Renal pelvis (tissue), 4 donors: ENCODE results near the gene FRYL. TPM values are rescaled to one million over a fixed set of nuclear protein-coding genes. Genes with fewer than 3 reads are reported as not detected.
"Not testable (repeated sequence)": the region's sequence is repeated elsewhere in the genome, so short reads cannot be mapped to it uniquely, and the experiment has no call there.

Source experiments
- DNase-seq: peaks from one replicate; pipeline ENCODE4 v3.0.0-alpha.2; 2013
- polyA plus RNA-seq, 3 donors: library from polyadenylated mRNA; unstranded; fragments of 120-200 nt; gene quantifications; one replicate each; pipeline ENCODE4 v1.2.1, GENCODE V29; 2013; ENCODE audit not compliant: insufficient read length in 3 of 3

FRYL gene
- polyA plus RNA-seq, 3 donors, result 40.4 to 47.4 (median 43.2) TPM

DNA sequence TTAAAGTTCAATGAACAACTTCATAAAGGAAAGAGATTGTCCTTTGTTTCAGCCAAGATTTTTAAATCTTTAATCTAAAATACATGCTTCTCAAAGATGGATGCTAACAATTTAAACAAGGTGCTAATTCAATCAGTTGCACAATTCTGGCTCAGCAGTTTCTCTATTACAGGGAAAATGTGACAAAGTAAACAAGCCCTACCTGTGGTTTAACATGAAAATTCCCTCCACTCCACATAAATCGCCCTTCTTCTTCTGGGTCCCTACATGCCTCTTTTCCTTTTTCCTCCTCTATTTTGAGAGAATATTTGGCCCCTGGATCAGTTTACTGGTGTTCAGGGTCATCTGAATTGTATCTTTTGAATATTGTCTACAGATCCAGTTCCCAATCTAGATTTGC lies 80.6 kb downstream of the FRYL start:
- no peak for DNase-seq

DNA sequence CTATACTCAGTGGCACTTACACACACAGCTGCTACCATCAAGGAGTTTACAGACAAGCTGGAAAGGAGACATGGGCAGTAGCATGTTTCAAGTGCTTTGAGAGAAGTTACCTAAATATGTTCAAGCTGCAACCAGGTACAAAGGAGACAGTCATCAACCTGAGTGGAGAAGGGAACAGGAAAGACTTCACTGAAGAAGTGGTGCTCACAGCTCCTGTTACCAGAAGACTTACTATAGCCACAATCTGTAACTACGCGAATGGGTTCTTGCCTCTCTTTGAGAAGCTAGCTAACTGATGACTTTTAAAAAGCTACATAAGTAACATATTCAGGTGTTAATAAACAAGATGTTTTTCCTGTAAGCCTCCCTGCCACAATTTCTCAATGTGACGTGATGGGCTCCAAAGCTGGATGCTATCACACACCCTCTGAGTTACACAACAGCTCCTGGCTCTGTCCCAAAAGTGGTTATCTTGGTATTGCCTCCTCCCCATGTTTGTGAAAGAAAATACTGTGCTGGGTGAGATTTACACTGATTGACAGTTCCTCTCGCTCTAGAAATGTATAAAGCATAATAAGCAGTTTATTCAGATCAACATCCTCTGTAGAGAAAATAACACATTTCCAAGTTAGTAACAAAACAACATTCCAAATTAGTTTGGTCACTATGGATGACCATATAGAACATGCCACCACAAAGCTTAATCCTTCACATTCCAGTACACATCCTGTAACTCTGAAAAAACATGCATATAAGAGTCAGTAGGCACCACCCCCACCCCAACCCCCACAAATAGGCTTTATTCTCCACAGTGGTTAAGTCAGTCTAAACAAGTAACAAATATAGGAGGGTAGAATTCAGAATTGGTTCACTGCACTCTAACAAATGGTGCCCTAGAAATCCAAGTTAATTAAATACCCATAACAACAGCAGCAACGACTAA lies 81.8 kb downstream of the FRYL start:
- no peak for DNase-seq

DNA sequence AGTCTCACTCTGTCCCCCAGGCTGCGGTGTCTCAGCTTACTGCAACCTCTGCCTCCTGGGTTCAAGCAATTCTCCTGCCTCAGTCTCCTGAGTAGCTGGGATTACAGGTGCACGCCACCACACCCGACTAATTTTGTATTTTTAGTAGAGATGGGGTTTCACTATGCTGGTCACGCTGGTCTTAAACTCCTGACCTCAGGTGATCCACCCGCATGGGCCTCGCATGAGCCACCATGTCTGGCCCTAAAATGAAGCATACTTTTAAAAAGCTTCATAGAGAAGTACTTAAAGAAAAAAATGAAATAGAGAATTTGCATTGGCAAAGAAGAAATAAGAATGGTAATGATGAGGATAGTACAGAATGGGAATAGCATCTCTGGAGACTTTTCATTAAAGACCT lies 82.6 kb downstream of the FRYL start:
- not testable (repeated sequence) for DNase-seq

DNA sequence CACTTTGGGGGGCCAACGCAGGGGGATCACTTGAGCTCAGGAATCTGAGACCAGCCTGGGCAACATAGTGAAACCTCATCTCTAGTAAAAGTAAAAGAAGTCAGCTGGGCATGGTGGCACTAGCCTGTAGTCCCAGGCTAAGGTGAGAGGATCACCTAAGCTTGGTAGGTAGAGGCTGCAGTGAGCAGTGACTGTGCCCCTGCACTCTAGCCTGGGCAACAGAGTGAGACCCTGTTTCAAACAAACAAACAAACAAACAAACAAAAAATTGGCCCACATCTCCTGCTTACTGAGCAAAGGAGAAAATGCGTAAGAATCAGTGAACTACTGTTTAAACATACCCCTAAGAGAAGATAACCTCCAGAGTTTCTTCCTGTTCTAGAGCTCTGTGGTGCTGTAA lies 85.3 kb downstream of the FRYL start:
- no peak for DNase-seq

DNA sequence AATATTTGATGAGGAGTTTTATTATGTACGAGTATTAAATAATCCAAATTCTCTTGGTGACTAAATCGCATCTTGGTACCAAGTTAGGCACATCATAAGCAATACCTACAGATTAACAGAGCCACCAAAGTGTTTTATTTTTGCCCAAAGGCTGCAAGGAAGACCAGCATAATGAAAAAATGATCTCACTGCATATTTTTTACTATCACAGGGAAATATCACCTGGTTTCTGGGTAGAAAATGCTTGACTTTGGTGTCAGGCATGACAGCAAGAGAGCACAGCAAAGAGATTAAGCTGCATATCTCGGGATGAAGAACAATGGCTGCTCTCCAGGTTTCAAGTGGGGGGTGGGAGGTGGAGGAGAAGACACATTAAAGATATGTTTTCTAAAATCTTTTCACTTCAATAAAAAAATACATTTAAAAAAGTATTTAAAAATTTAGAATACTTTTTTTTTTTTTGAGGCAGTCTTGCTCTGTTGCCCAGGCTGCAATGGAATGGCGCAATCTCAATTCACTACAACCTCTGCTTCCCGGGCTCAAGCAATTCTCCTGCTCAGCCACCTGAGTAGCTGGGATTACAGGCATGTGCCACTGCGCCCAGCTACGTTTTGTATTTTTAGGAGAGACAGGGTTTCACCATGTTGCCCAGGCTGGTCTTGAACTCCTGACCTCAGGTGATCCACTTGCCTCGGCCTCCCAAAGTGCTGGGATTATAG lies 86.1 kb downstream of the FRYL start:
- no peak for DNase-seq

DNA sequence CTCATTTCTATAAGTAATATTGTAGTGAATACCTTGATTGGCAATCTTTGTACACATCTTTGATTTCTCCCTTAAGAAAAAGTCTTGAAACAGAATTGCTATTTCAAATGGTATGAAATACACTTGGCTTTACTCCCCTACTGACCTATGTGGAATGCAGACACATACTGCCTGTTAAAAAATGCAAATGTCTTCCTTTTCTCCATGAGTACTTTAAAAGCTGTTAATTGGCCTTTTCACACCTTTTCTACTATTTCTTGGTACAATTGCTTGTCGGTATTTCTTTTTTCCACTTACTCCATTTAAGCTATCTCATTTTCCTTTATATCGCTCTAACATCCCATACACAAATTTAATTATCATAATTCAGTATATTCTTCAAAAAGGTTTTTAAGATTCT lies 87.2 kb downstream of the FRYL start:
- no peak for DNase-seq

DNA sequence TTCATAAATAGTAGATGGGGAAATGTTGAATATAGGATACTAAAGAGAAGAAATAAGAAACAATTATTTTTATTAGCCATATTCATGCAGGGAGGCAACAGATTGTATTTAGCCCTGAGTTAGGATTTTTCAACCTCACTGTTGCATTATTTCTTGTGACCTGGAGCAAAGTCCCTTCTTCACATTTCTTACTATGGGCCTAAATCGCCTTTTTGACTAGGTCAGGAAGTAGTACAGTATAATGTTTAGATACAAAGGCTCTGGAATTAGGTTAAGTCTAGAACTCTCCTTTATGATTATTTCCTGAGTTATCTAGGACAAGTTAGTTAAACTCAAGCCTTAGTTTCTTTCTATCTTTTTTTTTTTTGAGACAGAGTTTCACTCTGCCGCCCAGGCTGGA lies 88.0 kb downstream of the FRYL start:
- DNase-seq, result no peak

DNA sequence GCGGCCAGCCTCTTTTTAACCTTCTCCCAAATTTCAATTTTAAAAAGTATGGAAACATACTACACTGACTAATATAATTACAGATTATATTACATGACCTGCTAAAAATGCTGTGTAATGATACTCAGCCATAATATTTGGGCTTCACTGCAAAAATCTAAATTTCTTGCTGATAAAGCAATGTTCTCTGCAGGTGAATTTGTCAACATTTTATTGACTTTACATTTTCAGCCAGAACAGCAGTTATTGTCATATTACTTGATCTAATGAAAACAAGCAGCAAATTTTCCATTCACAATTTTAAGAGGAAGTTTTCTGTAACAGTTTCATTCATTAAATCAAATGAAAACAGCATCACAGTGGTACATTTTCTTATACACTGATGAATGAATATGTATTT lies 91.1 kb downstream of the FRYL start:
- no peak for DNase-seq

DNA sequence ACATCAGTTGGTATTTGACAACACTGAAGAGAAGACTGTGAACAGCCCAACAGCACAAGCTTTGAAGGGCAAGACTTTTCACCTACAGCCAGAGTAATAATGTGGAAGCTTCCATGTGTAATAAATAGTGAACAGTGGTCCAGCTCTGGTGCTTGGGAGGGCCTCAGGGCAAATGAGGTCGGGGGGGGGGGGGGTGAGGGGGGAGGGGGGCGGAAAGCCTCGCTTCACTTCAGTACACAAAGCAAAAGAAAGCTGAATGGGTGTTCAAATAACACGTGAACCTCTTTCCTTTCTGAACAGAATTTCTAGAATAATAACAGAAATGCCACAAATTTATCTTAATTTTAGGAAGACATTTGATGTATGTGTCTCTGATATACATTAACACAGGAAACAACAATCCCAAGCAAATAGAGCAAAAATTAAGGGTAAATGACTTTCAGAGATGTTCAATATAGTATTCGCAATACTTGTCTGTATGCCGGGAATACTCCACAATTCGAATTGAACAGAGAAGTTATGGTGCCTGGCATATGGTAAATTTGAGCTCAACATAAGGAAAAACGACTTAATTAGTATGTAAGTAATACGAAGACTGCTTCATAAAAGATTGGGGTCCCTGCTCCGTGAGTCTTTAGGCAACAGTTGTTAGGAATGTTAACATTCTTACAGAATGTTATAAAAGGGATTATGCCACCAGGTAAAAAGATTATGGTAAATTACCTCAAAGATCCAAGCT lies 92.6 kb downstream of the FRYL start:
- no peak for DNase-seq

DNA sequence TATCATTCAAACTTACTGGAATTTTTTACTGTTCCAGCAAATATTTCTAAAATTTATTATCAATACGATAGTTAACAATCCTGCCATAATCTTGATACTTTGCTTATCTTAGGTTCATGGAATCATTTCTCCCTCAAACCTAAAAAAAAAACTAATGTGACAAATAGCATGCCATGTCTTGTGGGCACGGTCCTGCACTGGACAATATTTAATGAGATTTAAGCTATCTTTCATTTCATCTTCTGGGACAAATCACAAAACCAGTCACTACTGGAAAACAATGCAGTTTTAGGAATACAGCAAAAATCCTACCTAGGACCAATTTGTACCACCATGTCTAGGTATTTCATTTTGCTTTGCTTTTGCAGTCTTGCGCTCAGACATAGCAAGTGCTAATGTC lies 93.7 kb downstream of the FRYL start:
- no peak for DNase-seq

DNA sequence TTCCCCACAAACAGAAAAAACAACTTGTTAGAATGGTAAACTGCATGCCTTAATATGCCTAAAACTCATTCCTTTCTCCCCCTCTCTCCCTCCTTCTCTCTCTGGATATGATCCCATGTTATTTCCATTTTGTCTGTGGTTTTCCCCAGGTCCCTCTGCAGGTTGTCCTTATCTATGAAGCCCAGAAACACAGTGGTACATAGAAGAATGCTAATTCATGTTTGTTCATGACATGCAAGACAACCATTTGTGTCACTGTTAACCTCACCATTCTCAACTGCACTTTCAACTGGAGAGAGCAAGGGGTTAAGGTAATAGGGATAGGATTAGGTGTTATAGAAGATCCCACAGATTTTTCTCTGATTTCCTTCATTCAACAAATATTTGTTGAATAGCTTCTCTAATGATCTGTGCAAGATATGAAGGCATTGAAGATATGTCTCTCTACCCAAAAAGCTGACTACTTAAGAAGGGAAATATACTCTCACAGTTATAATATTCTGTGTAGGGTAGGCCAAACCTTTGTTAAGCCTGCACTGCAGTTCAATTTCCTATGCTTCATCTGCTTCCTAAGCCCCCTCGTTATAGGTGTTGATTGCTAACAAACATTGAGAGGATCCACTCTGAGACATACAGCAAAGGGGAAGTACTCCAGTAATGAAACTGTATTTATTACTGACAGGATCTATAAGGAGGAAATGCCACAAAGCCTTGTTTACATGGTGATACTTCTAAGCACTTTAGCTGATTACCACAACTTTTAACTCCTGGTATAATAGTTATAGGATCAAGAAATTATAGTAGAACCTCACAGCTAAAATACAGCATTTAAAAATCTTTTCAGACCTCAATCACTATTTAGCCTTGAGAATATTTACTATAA lies 96.1 kb downstream of the FRYL start:
- DNase-seq, result no peak

DNA sequence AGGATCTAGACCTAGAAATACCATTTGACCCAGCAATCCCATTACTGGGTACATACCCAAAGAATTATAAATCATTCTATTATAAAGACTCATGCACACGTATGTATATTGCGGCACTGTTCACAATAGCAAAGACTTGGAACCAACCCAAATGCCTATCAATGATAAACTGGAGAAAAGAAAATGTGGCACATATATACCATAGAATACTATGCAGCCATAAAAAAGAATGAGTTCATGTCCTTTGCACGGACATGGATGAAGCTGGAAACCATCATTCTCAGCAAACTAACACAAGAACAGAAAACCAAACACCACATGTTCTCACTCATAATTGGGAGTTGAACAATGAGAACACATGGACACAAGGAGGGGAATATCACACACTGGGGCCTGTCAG lies 97.2 kb downstream of the FRYL start:
- not testable (repeated sequence) for DNase-seq

DNA sequence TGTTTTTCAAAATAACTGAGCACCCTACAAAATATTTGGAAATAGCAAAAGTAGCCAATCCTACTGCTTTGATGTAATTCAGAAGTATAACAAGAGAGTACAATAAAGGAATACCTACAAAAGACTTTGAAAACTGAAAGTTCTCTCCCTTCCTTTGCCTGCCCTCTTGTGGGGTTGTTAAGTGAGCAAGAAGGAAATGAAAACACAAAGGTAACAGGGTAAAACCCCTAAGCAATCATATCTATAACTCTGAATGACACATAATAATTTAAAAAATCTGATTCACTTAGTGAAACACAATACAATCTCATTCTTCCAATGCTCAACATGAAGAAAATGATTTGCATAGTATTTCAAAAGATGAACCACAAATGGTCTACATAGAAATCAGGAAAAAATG lies 98.2 kb downstream of the FRYL start:
- no peak for DNase-seq

DNA sequence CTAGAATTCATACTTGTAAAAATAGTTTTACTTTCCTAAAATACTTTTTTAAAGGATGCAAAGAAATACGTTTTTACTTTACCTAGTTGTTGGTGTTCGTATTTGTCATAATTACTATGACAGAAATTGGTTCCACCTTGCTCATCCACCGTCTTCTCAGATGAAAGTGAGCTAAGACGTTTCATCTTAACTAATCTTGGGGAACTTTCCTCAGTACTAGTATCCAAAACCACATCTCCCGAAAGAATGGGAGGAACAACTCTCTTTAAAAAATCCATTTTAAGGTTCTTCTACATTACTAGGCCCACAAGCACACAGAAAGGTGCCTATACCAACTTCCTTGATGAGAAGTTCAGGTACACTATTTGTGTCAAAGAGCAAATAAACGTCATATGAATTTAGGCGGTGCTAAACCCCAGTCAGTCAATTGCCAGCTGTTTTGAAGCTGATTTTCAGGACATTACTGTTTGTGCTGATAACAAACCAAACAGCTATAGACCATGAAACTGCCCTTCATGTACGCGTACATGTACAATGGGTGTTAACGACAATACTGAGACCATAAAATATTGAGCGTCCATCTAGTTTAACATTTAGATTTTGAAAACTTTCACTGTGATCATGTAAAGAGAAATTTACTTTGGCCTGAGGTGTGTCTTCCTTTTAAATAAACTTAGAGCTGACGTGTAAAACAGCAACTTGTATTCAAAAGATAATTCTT lies 99.1 kb downstream of the FRYL start:
- no peak for DNase-seq

DNA sequence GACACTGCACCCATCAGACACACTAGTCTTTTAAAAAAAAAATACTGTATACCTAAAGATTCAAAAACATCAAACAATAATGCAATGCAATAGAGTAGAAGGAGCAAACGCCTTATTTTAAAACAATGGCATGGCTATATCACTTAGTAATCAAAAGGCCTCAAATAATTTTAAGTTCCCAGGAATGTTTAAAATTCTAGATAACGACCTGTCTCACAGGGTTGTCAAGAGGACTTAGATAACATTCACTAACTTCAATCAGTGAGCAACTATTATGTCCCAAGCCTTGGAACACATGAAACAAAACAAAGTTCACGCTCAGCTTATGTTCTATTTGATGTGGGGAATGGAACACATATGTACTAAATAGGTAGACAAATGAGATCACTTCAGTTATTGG lies 106.5 kb downstream of the FRYL start:
- no peak for DNase-seq

DNA sequence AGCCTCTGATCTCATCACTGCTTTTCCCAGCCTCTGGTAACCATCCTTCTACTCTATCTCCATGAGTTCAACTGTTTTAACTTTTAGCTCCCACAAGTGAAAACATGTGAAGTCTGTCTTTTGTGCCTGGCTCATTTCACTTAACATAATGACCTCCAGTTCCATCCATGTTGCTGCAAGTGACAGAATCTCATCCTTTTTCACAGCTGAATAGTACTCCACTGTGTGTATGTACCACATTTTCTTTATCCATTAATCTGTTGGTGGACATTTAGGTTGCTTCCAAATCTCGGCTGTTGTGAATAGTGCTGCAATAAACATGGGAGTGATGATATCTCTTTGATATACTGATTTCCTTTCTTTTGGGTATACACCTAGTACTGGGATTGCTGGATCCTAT lies 109.5 kb downstream of the FRYL start:
- DNase-seq, result no peak

DNA sequence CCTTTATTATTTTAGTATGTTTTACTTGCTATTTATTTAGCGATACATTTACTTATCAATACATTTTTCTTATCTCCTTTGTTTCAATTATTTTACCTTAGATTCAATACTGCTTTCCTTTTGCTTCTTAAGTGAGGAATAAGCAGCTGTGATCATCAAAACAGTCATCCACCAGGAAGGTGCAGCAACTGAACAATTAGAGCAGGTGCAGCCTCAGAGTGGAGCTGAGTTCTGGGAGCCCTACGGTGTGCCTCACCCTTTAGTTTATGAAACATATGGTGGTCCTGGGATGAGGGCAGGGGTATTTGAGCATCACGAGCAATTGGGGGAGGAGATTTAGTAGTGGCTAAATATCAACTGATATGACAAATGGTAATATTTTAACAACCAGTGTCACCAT lies 111.0 kb downstream of the FRYL start:
- DNase-seq, result no peak

DNA sequence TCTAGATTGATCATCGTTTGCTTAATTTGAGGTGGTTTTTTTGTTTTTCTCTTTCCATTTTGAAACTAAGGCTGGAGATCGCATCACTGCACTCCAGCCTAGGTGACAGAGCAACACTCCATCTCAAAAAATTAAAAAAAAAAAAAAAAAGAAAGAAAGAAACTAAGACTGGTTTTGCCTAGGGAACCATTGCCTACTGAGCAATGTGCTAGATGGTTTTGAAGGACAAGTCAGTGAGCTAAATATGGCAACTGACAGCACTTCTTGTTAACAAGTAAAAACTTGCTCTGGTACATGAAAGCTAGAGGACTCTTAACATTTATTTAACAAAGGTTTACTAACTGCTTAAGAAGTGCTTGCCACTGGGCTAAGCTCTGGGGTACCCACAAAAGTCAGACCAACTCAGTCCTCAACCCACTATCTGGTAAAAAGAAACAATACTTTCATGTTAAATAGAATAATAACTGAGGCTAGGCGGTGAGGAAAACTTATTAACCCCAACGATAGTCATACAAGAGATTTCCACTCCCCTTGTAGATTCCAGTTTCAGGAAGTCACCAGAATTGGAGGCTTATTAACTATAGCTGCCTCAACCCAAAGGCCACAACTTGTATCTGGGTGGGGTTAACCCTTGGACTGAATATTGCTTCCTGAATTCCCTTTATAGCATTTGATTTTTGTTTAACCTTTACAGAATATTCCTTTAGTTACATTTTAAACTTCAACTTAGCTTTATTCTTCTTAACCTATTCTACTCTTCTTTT lies 111.6 kb downstream of the FRYL start:
- DNase-seq, result no peak

DNA sequence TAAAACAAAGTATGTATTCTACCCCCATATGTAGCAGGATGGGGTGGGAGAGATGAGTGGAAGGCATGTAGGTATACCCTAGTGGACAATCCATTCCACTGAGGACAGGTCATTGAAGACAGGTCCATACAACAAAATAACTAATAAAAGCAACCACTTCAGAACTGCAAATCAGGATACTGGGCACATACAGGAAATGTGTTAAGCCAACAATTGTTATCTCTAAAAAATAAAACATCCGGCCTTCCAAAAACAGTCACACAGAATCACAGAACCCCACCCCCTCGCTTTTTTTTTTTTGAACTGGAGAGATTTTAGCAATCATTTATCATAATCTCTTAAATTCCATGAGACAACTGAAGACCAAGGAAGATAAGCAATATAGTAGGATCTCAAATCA lies 112.9 kb downstream of the FRYL start:
- DNase-seq, result no peak

DNA sequence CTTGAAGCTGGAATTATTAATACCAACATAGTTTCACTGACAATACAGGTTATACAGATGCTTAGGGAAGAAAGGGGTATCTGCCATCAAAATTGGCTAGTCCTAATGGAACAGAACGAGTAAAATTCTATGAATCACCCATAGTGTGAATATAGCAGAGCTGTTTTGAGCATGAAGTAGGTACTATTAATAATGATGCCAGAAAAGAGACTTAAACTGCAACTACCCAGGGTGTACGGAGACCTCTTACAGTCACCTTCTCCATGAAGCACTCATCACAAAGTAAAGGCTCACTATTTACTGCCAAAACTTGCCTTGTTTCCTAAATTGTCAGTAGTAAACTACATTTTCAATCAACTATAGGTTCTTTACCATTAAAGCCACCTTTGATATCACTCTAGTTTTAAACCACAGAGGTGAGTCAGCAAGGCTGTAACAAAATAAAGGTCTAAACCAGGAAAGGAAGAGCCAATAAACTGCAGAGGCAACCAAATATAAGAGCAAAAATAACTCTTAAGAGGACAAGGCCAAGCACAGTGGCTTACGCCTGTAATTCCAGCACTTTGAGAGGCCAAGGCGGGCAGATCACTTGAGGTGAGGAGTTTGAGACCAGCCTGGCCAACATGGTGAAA lies 114.4 kb downstream of the FRYL start:
- no peak for DNase-seq
